Suppressor macrophage (primary cell): ENCODE results near the gene MRPL53.

Experiments
- DNase-seq, 4 experiments: peaks; one replicate each; pipeline ENCODE4 v3.0.0-alpha.2; 2020 to 2022
- total RNA-seq, 17 experiments: gene quantifications; one replicate each; lab custom pipeline; 2026; ENCODE audit warnings: mixed read lengths in 6 of 17, inconsistent platforms in 3 of 17; lab: John Stamatoyannopoulos, UW

MRPL53 gene
- total RNA-seq, result 0 to 0.06 (median 0) reads per million in 17 experiments

- peak; percentile 96 to 98 (median 96) for DNase-seq
These were observed at the start of gene MRPL53 for GRCh38 chr2:74472086-74472944. MRPL53 (minus strand) TSS chr2:74472680; CDS start chr2:74472660, 20 bp downstream.

- DNase-seq, result no peak
These were observed 44.2 kb upstream of the MRPL53 start for GRCh38 chr2:74516650-74517049.

- peak; percentile 50 to 76 (median 64) for DNase-seq
These were observed 43.6 kb upstream of the MRPL53 start for GRCh38 chr2:74515981-74516633.

GRCh38 chr2:74515271-74515980, 42.9 kb upstream of the MRPL53 start:
- DNase-seq, result peak in 1 of 4 experiments; percentile 15

GRCh38 chr2:74514368-74515270, 42.1 kb upstream of the MRPL53 start, which contains the start of gene TLX2:
TLX2 (plus strand) TSS chr2:74514450; CDS start chr2:74514807, 357 bp downstream.
- peak in 3 of 4 experiments; percentile 18 to 46 (median 39) for DNase-seq

GRCh38 chr2:74513605-74514367, 41.3 kb upstream of the MRPL53 start:
- DNase-seq, result no peak

GRCh38 chr2:74512744-74513604, 40.5 kb upstream of the MRPL53 start:
- no peak for DNase-seq

- no peak for DNase-seq
These were observed 38.9 kb upstream of the MRPL53 start for GRCh38 chr2:74511104-74511989.

GRCh38 chr2:74510272-74510671, 37.8 kb upstream of the MRPL53 start:
- no peak for DNase-seq

GRCh38 chr2:74507926-74508520, 35.5 kb upstream of the MRPL53 start:
- DNase-seq, result no peak

GRCh38 chr2:74507145-74507925, 34.9 kb upstream of the MRPL53 start, which contains the start of gene PCGF1:
PCGF1 (minus strand) TSS chr2:74507695; CDS start chr2:74507668, 27 bp downstream.
- peak; percentile 98 to 99 (median 99) for DNase-seq

- DNase-seq, result no peak
These were observed 33.2 kb upstream of the MRPL53 start for GRCh38 chr2:74505448-74506246.

- DNase-seq, result no peak
These were observed 32.1 kb upstream of the MRPL53 start for GRCh38 chr2:74504591-74504990.

GRCh38 chr2:74503506-74504475, 31.3 kb upstream of the MRPL53 start:
- DNase-seq, result no peak
